ENCODE data around the gene ATXN1. TPM values are rescaled to one million over a fixed set of nuclear protein-coding genes. Genes with fewer than 3 reads are reported as not detected.

Gene ATXN1
- polyA plus RNA-seq, 1 donor from 2014 or later: 28.2 TPM

- H3K9me3 ChIP-seq (ENCODE audit: low read length): no peaks in the 10 kb centered on the region
- no peaks in the 10 kb centered on the region for H3F3A ChIP-seq (ENCODE audit: insufficient read depth, low read length, poor library complexity, severe bottlenecking)
- H4K20me1 ChIP-seq (ENCODE audit: insufficient read depth): no peaks in the 10 kb centered on the region
- H2AFZ ChIP-seq (ENCODE audit: low read depth, low read length): no peak overlapping the region
- no peak overlapping the region for H3K4me2 ChIP-seq (ENCODE audit: low read length)
- no peaks in the 10 kb centered on the region for H3K9me2 ChIP-seq (ENCODE audit: insufficient read depth, low read length)
- no peaks in the 10 kb centered on the region for H3K36me3 ChIP-seq (ENCODE audit: insufficient read depth, low read length)
- no peaks in the 10 kb centered on the region for H3K79me2 ChIP-seq (replicated peaks; ENCODE audit: insufficient read depth, low read length)
- no peaks in the 10 kb centered on the region for H3K27me3 ChIP-seq (ENCODE audit: insufficient read depth, low read depth, low read length)
- H3K4me3 ChIP-seq (ENCODE audit: low read length): no peak overlapping the region
- H3K27ac ChIP-seq (ENCODE audit: low read length): no peak overlapping the region
- no peak for TF ChIP-seq RAD21 (conservative IDR thresholded peaks at IDR 0.05)
- TF ChIP-seq MXI1 (conservative IDR thresholded peaks at IDR 0.05; ENCODE audit: poor library complexity, severe bottlenecking): no peak
- no peak for TF ChIP-seq REST (IDR thresholded peaks at IDR 0.05; ENCODE audit: borderline replicate concordance)
- TF ChIP-seq CTCF (IDR thresholded peaks at IDR 0.05; ENCODE audit: poor library complexity, severe bottlenecking): no peak
- no peak for TF ChIP-seq POLR2AphosphoS5 (IDR thresholded peaks at IDR 0.05)
- TF ChIP-seq EZH2 (IDR thresholded peaks at IDR 0.05; ENCODE audit: borderline replicate concordance, insufficient read depth, low read length, poor library complexity, severe bottlenecking): no peak
- no peak for TF ChIP-seq EP300 (conservative IDR thresholded peaks at IDR 0.05; ENCODE audit: poor library complexity, severe bottlenecking)
- TF ChIP-seq TAF1 (IDR thresholded peaks at IDR 0.05; ENCODE audit: low read depth): no peak
- TF ChIP-seq SMC3 (conservative IDR thresholded peaks at IDR 0.05; ENCODE audit: poor library complexity): no peak
- H3K9ac ChIP-seq (ENCODE audit: low read length): no peak overlapping the region
Observed at GRCh38 chr6:16414205-16414604, 347.1 kb downstream of the ATXN1 start.

- no peak overlapping the region for H2AFZ ChIP-seq (ENCODE audit: low read depth, low read length)
- H3K36me3 ChIP-seq (ENCODE audit: insufficient read depth, low read length): no peaks in the 10 kb centered on the region
- H3F3A ChIP-seq (ENCODE audit: insufficient read depth, low read length, poor library complexity, severe bottlenecking): no peaks in the 10 kb centered on the region
- no peaks in the 10 kb centered on the region for H4K20me1 ChIP-seq (ENCODE audit: insufficient read depth)
- TF ChIP-seq CTCF (IDR thresholded peaks at IDR 0.05; ENCODE audit: poor library complexity, severe bottlenecking) (no peak), EZH2 (IDR thresholded peaks at IDR 0.05; ENCODE audit: borderline replicate concordance, insufficient read depth, low read length, poor library complexity, severe bottlenecking) (no peak), POLR2AphosphoS5 (IDR thresholded peaks at IDR 0.05) (no peak), RAD21 (conservative IDR thresholded peaks at IDR 0.05) (no peak), MXI1 (conservative IDR thresholded peaks at IDR 0.05; ENCODE audit: poor library complexity, severe bottlenecking) (no peak), REST (IDR thresholded peaks at IDR 0.05; ENCODE audit: borderline replicate concordance) (no peak), SMC3 (conservative IDR thresholded peaks at IDR 0.05; ENCODE audit: poor library complexity) (no peak), TAF1 (IDR thresholded peaks at IDR 0.05; ENCODE audit: low read depth) (no peak), EP300 (conservative IDR thresholded peaks at IDR 0.05; ENCODE audit: poor library complexity, severe bottlenecking) (no peak)
- no peaks in the 10 kb centered on the region for H3K9me3 ChIP-seq (ENCODE audit: low read length)
- no peak overlapping the region for H3K9ac ChIP-seq (ENCODE audit: low read length)
- H3K27ac ChIP-seq (ENCODE audit: low read length): no peak overlapping the region
- no peak overlapping the region for H3K4me3 ChIP-seq (ENCODE audit: low read length)
- no peaks in the 10 kb centered on the region for H3K79me2 ChIP-seq (replicated peaks; ENCODE audit: insufficient read depth, low read length)
- H3K9me2 ChIP-seq (ENCODE audit: insufficient read depth, low read length): no peaks in the 10 kb centered on the region
- H3K27me3 ChIP-seq (ENCODE audit: insufficient read depth, low read depth, low read length): no peaks in the 10 kb centered on the region
- no peak overlapping the region for H3K4me2 ChIP-seq (ENCODE audit: low read length)
Observed at GRCh38 chr6:16413399-16413798, 347.9 kb downstream of the ATXN1 start.

Measured in neural cell (in vitro differentiated cells).